RPMI7951 (cell line): ENCODE data around the gene EDDM3A. TPM values are rescaled to one million over a fixed set of nuclear protein-coding genes. Genes with fewer than 3 reads are reported as not detected.

Source experiments
- DNase-seq: peaks from one replicate; pipeline ENCODE4 v3.0.0-alpha.2; 2012; ENCODE audit warnings: low read depth
- total RNA-seq: library from RNA; depleted of rRNA; stranded (reverse); fragments of >200 nt; shearing (Covaris generic); gene quantifications from 2 replicates; pipeline ENCODE4 v1.2.3, GENCODE V29; 2014; rRNA removed

EDDM3A gene
- total RNA-seq, 1 experiment from 2014 or later: not detected

DNA sequence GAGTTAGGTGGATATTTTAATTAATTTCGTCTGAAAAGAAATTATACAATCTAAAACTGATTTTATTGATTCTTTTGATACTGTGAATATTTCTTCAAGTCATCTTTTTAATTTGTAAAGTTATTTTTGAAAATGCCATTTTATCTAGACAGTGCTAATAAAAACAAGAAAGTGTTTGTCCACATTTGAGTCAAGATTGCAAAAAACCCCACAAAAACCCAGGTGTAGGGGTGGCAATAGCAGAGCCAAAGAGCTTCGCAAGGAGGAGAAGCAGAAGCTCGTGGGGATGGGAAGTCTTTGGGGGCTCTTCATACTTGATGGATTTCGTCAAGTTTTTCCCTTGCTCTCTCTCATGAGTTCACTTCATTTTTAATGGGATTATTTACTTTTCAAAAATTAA lies 41.3 kb downstream of the EDDM3A start:
- no peak for DNase-seq

DNA sequence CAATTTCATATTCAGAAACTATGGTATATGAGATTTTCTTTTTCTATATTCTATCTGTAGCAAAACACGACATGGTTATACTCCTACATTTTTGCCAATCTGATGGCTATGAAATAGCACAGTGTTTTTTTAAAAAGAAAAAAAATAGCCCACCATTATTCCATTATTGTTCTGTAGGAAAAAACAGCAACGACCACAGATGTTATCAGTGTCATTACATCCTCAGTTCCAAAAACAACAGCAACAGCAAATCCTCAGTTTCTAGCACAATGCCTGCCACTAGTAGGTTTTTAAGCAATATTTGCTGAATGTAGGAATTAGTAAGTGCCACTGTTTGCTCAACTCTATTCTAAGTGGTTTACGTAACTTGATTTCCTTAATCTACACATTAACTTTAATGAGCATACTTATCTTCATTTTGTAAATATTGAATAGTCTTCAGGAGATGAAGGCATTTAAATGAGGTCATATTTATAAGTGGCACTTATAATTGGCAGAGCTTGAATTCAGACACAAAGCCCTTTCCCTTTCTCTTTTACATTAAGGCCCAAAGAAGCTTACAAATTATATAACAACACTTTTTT lies 43.6 kb downstream of the EDDM3A start:
- DNase-seq: no peak

DNA sequence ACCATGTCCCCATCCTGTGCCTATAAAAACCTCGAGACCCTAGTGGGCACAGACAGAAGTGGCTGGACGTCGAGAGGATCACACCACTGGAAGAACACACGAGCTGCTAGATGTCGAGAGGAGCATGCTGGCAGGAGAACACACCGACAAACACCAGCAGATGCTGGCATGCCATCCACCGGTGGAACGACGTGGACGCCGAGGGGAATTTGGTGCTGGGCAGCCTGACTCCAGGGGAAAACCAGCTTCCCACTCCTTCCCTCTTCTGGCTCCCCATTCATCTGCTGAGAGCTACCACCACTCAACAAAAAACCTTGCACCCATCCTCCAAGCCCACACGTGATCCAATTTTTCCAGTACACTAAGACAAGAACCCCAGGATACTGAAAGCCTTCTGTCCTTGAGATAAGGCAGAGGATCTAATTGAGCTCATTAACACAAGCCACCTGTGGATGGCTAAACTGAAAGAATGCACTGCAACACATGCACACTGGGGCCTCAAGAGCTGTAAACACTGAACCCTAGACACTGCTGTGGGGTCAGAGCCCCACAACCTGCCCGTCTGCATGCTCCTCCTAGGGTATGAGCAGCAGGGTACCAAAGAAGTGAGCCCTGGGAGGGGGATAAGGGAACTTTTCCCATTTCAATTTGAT lies 44.9 kb downstream of the EDDM3A start:
- DNase-seq: no peak

DNA sequence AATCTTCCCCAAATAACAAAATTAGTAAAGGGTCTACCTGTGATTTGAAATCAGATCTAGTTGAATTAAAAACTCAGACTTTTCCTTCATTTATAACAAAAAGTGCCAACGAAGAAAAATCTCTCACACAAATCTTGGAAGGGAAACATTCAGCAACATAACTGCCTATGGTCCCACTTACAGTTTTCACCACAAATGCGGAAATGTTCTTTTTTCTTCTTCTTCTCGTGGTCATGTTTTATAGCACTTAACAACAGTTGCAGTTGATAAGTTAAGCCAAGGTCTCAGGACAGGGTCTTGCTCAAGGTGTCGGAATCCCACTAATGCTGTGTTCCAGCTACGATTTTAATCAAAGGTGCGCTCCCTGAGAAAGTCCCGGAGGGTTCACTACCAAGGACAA lies 45.5 kb downstream of the EDDM3A start:
- no peak for DNase-seq

DNA sequence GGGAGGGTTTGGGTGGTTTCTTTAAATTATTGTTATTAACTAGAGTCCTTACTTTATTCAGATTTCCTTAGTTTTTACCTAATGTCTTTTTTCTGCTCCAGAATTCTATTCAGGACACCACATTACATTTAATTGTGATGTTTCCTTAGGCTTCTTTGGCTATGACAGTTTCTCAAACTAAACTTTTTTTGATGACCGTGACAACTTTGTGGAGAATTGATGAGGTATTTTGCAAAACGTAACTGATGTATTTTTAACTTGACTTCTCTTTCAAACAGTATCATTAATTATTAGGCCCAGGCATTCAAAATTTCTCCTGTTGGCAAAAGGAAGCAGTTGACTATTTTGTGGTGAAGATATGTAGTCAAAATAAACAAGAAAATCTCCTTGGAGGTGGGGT lies 45.9 kb downstream of the EDDM3A start:
- DNase-seq: no peak

DNA sequence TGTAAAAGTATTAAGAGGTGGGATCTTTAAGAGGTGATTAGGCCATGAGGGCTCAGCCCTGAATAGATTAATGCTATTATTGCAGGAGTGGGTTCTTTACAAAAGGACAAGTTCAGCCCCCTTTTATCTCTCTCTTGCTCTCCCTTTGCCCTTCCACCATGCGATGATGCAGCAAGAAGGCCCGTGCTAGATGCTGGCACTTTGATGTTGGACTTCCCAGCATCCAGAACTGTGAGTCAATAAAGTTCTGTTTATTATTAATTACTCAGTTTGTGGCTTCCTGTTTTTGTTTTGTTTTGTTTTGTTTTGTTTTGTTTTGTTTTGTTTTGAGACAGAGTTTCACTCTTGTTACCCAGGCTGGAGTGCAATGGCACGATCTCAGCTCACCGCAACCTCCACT lies 46.9 kb downstream of the EDDM3A start:
- DNase-seq: no peak

DNA sequence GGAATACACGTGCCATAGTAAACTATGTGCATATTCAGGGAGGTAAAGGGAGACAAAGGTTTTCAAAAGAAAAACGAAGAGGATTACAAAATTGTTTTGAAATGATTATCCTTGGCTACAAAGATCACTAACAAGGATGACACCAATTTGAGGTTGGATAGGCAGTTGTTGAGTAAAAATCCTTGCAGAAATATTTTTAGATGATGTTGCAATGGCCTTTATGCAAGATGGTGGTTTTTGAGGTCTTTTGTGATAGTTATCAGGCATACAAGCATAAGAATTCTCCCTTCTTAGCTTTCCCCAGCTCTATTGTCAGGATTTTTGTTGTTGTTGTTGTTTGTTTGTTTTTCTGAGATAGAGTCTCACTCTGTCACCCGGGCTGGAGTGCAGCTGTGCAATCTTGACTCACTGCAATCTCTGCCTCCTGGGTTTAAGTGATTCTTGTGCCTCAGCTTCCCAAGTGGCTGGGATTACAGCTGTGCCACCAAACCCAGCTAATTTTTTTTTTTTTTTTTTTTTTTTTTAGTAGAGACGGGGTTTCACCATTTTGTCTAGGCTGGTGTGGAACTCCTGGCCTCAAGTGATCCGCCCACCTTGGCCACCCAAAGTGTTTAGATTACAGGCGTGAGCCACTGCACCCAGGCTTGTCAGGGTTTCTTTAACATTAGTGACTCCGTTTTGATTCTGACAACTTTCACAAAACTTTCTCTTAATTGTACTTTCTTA lies 49.1 kb downstream of the EDDM3A start:
- DNase-seq: no peak

DNA sequence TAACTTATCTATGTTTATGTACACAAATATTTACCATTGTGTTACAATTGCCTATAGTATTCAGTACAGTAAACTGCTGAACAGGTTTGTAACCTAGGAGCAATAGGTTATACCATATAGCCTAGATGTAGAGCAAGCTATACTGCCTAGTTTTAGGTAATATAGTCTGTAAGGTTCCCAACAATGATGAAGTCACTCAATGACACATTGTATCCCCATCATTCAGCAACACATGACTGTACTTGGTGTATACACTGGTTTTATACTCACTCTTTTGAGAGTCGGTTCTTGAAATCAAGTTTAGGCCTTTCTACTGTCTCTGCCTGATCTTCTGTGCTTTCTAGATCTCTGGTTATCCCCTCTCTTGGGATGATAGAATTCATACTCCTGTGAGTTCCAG lies 51.5 kb downstream of the EDDM3A start:
- no peak for DNase-seq

Other genes starting within 250 kb of the EDDM3A start
- not detected in 2 replicates for gene RNASE10, start 240.3 kb upstream of the EDDM3A start, total RNA-seq
- gene RNASE9, start 184.8 kb upstream of the EDDM3A start, total RNA-seq: not detected in 2 replicates
- gene RNASE11, start 157.9 kb upstream of the EDDM3A start, total RNA-seq: not detected in 2 replicates
- gene RNASE12, start 154.5 kb upstream of the EDDM3A start, total RNA-seq: not detected in 2 replicates
- not detected in 2 replicates for gene OR6S1, start 104.2 kb upstream of the EDDM3A start, total RNA-seq
- gene RNASE4, start 61.3 kb upstream of the EDDM3A start, total RNA-seq: 8.1 and 14.2 TPM in 2 replicates
- 6.3 and 7.4 TPM in 2 replicates for gene ANG, start 57.1 kb upstream of the EDDM3A start, total RNA-seq
- not detected in 2 replicates for gene EDDM3B, start 22.5 kb downstream of the EDDM3A start, total RNA-seq
- gene RNASE6, start 35.4 kb downstream of the EDDM3A start, total RNA-seq: not detected in 2 replicates
- 1.1 and 2.2 TPM in 2 replicates for gene RNASE1, start 57.0 kb downstream of the EDDM3A start, total RNA-seq
- not detected in 2 replicates for gene RNASE3, start 145.5 kb downstream of the EDDM3A start, total RNA-seq
- not detected in 2 replicates for gene RNASE2, start 209.6 kb downstream of the EDDM3A start, total RNA-seq
- 52.9 and 72.0 TPM in 2 replicates for gene METTL17, start 244.1 kb downstream of the EDDM3A start, total RNA-seq